ENCODE results near the gene FASTKD3.
A peak's percentile ranks its signal among the peaks of the same experiment; 100 is the strongest.

FASTKD3 gene

GRCh38 chr5:7871653-7872052, 2.8 kb upstream of the FASTKD3 start:
- H3K4me3 ChIP-seq (ENCODE audit: low read length), result peak overlapping the region; percentile 12; the same call in 1 of the 2 replicates

DNA sequence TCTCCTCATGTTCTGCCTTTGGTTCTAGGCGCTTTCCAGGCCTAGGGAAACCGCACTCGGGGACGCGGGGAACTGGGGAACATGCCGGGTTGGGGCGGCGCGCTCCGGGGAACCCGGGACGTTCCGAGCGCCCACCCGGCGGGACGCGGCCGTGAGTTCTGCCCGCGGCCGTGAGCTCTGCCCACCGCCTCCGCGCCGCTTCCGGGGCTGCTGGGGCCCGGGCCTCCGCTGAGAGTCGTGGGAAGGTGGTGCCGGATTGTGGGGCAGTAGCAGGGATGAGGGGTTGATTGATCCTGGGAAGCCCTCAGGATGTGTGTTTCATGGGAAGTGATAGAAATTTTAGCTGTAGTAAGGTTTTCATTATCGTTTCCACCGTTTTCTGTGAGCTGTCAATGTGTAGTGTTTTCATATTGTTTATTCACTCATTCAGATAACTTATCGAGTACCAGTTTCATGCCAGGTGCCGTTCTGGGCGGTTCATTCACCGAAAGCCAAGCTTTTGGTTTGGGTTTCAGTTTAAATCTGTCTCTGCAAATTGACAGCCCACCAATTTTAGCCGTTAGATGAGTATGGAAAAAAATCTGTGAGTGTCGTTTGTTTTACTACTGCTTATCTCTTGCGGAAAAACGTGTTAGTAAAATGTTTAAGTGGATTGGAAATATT, 774 bp upstream of the FASTKD3 start:
- H3K4me3 ChIP-seq (ENCODE audit: low read length), result peak overlapping the region; percentile 95
- no peak for TF ChIP-seq ZNF274 (IDR thresholded peaks at IDR 0.05; ENCODE audit: low read depth, low read length)

More at GRCh38 chr5:7871653-7872052, 2.8 kb upstream of the FASTKD3 start:
- TF ChIP-seq ZNF274 (IDR thresholded peaks at IDR 0.05; ENCODE audit: low read depth, low read length), result no peak

DNA sequence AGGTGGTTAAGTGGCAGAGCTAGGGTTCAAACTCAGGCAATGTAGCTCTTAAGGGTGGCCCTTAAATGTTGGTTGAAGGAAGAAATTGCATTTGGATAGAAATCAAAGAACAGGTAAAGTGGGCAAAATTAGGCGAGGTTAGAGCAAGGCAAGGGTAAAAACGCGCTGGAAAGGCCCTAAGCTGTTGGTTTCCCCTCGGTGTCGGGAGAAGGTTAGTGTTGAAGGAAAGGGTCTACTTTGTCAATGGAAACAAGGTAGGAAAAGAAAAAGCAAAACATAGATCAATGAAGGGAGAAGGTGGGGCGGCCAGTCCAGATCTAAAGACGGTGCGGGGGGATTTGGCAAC, 431 bp downstream of the FASTKD3 start:
- peak overlapping the region; percentile 95 for H3K4me3 ChIP-seq (ENCODE audit: low read length)
- TF ChIP-seq ZNF274 (IDR thresholded peaks at IDR 0.05; ENCODE audit: low read depth, low read length), result no peak

DNA sequence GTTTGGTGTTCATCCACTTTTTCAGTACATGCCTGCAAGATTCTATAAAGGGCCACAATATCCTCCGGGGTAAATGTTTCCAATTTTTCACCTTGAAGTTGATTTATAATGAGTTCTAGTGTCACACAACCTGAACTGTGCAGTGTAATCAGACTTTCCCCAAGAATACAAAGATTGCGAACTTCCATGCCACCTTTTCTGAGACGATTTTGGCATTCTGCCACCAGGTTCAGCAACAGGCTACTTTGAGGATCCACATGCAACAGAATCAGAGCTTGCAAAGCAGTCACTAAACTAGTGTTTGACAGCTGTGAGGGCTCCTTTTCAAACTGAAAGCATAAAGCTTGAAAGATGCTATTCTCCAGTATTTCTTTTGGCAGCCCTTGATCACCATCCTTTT, 1.6 kb downstream of the FASTKD3 start:
- TF ChIP-seq ZNF274 (IDR thresholded peaks at IDR 0.05; ENCODE audit: low read depth, low read length), result no peak
- no peak overlapping the region; the same call in 1 of the 2 replicates for H3K4me3 ChIP-seq (ENCODE audit: low read length)

- no peak for TF ChIP-seq ZNF274 (IDR thresholded peaks at IDR 0.05; ENCODE audit: low read depth, low read length)
These were observed 2.6 kb downstream of the FASTKD3 start for GRCh38 chr5:7866196-7866595.

GRCh38 chr5:7857926-7858632, 10.8 kb downstream of the FASTKD3 start:
- no peak overlapping the region for H3K4me3 ChIP-seq (ENCODE audit: low read length)
- no peak for TF ChIP-seq ZNF274 (IDR thresholded peaks at IDR 0.05; ENCODE audit: low read depth, low read length)

More at GRCh38 chr5:7866196-7866595, 2.6 kb downstream of the FASTKD3 start:
- H3K4me3 ChIP-seq (ENCODE audit: low read length), result no peak overlapping the region

- no peak for TF ChIP-seq ZNF274 (IDR thresholded peaks at IDR 0.05; ENCODE audit: low read depth, low read length)
- H3K4me3 ChIP-seq (ENCODE audit: low read length), result no peak overlapping the region
These were observed 11.5 kb downstream of the FASTKD3 start for GRCh38 chr5:7857361-7857760.

DNA sequence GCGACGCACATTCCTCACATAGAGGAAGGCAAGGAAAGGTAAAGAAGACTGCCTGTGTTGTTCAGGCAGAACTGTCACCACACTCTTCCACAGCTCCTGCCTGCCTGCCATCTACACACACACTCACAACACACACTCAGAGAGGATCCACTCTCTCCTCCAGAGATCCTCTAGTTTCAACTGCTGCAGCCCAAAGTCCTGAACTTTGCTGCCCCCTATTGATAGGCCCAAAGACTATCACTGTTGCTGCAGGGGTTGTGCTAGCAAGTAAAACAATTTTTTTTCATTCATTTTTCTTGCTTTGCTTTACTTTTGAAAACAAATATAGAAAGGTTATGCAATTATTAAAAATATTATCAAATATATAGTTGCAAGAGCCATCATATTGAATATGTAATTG, 12.0 kb downstream of the FASTKD3 start:
- no peak for TF ChIP-seq ZNF274 (IDR thresholded peaks at IDR 0.05; ENCODE audit: low read depth, low read length)
- no peak overlapping the region for H3K4me3 ChIP-seq (ENCODE audit: low read length)

DNA sequence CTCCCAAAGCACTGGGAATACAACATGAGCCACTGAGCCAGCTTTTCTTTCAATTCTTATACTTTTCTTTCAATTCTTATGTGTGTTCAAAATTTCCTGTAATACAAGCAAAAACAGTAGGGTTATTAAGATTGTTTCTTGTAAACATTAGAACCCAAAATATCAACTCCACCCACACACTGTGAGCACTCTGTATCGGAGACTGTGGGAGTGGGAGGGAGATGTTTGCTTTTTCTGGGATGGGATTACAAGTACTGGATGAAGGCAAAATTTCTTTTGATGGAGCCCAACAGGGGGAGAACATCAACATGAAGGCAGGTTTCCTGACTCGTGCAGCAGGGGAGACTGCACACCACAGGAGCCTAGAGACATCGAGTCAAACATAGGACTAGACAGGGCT, 13.2 kb downstream of the FASTKD3 start:
- no peak for TF ChIP-seq ZNF274 (IDR thresholded peaks at IDR 0.05; ENCODE audit: low read depth, low read length)
- H3K4me3 ChIP-seq (ENCODE audit: low read length), result no peak overlapping the region

GRCh38 chr5:7852988-7853387, 15.8 kb downstream of the FASTKD3 start:
- no peak overlapping the region for H3K4me3 ChIP-seq (ENCODE audit: low read length)
- no peak for TF ChIP-seq ZNF274 (IDR thresholded peaks at IDR 0.05; ENCODE audit: low read depth, low read length)

DNA sequence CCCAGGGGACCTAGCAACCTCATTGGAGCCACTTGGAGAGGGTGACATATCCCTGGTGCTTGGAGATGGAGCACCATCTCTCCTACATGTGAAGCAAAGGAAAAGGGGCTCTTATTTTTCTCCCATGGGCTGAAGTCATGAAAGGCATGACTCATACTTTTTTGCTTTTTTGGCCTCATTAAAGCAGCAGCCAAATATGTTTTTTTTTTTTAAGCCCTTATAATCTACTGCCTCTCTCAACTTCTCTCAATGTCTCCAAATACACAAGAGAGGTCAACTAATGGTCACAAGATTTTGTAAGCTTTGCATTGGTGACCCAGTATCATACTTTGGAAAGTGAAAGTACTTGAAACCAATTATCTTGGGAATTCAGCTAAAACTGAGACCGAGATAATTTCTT, 16.3 kb downstream of the FASTKD3 start:
- H3K4me3 ChIP-seq (ENCODE audit: low read length), result no peak overlapping the region
- TF ChIP-seq ZNF274 (IDR thresholded peaks at IDR 0.05; ENCODE audit: low read depth, low read length), result no peak

- TF ChIP-seq ZNF274 (IDR thresholded peaks at IDR 0.05; ENCODE audit: low read depth, low read length), result no peak
- no peak overlapping the region for H3K4me3 ChIP-seq (ENCODE audit: low read length)
These were observed 17.1 kb downstream of the FASTKD3 start for GRCh38 chr5:7851617-7852289.

DNA sequence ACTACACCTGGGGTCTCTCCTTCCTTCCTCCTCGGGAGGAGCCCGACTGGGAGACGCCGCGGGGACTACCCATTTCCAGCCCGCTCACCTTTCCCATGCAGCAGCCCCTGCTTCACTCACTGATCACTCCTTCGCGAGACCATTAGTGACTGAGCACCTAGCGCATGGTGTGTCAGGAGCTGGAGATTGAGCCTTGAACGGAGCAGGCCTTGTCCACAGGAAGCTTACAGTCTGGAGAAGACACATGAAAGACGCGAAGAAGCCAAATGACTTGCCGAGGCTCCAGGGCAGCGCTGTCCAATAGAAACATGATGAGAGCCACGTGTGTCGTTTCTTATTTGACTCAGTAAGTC, 17.6 kb downstream of the FASTKD3 start:
- H3K4me3 ChIP-seq (ENCODE audit: low read length), result no peak overlapping the region; the same call in 1 of the 2 replicates
- TF ChIP-seq ZNF274 (IDR thresholded peaks at IDR 0.05; ENCODE audit: low read depth, low read length), result no peak

DNA sequence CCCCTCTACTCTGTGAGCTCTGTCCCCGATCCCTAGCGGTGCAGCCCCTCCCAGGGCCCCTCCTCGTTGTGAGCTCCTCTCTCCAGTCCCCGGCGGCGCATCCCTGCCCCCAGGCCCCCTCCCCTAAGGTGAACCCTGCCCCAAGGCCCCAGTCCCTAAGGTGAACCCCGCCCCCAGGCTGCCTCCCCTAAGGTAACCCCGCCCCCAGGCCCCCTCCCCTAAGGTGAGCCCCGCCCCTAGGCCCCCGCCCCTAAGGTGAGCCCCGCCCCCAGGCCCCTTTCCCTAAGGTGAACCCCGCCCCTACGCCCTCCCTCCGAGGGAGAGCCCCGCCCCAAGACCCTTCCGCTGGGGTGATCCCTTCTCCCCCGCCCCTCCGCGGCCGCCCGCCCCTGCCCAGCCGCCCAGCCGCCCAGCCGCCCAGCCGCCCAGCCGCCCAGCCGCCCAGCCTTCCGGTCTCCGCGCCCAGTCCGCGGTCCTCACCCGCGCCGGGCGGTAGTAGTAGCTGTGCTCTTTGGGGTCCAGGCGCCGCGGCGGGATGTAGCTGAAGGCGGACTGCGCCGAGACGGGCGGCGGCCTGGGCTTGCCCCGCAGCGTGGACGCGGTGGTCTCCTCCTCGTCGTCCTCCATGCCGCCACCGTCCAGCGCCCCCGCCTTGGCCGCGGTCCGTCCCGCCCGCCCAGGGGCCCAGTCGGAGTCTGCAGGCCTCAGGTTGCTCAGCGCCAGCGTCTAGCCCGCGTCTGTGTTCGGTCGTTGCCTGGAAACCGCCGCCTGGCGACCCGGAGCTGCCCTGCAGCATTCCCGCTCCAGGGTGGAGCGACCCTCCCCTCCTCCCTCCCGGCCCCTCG, 18.2 kb downstream of the FASTKD3 start, which contains the start of gene CFAP90:
CFAP90 (minus strand) TSS at position 739 of the 845 bp plus-strand sequence; CDS start at position 627, 112 bp downstream.
- TF ChIP-seq ZNF274 (IDR thresholded peaks at IDR 0.05; ENCODE audit: low read depth, low read length), result no peak
- peak within 1 kb of the TSS; percentile 42; the same call in 1 of the 2 replicates for H3K4me3 ChIP-seq (ENCODE audit: low read length)
